Stimulated activated CD4-positive, alpha-beta T cell treated with anti-CD3 and anti-CD28 coated beads, Interleukin-15, amount 100 ng/mL, for 48 hours (primary cell): ENCODE results near the gene MFSD11.
"Not testable (repeated sequence)": the region's sequence is repeated elsewhere in the genome, so short reads cannot be mapped to it uniquely, and the experiment has no call there.

Source experiments
- DNase-seq, 2 donors: peaks; one replicate each; pipeline ENCODE4 v3.0.0-alpha.2; 2020; ENCODE audit warnings: low read depth in 2 of 2

MFSD11 gene

DNA sequence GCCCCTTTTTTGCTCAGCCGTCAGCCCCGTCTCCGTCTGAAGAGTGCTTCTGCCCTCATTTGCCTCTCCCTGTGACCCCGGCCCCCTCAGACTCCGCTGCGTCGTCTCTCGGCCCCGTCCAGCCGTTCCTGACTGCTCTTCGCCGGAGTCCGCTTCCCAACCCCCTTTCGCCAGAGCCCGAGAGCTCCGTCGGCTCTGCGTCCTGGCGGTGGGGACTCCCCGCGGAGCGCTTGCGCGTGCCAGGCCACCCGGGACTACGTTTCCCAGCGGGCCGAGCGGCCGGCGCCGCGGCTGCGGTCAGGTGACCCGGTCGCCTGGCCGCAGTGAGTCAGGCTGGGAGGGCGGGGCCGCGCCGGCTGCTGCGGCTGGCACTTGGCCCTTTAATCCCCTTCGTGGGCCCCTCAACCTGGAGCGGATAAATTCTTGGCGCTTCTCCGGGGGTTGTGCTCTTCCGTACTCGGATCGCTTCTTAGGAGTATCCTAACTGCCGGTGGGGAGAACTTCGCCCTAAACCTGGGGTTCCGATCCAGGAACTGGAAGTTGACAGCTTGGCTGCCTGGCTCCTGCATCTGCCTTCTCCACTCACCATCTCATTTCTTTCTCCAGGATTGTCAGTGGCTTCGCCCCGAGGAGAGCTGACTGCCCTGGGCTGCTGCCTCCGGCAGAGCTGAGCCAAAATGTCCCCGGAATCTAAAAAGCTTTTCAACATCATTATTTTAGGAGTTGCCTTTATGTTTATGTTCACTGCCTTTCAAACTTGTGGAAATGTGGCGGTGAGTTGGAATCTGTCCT is at the start of gene MFSD11:
Gene MFSD11, plus strand, starts transcription at position 444 of the 792 bp plus-strand sequence. Its CDS starts 234 bp downstream, at position 678.
- DNase-seq = peak; percentile 85 to 89

GRCh38 chr17:76688165-76688622 is 49.7 kb upstream of the MFSD11 start:
- no peak for DNase-seq

- DNase-seq = no peak
Observed at GRCh38 chr17:76689859-76690258, 48.1 kb upstream of the MFSD11 start.

DNA sequence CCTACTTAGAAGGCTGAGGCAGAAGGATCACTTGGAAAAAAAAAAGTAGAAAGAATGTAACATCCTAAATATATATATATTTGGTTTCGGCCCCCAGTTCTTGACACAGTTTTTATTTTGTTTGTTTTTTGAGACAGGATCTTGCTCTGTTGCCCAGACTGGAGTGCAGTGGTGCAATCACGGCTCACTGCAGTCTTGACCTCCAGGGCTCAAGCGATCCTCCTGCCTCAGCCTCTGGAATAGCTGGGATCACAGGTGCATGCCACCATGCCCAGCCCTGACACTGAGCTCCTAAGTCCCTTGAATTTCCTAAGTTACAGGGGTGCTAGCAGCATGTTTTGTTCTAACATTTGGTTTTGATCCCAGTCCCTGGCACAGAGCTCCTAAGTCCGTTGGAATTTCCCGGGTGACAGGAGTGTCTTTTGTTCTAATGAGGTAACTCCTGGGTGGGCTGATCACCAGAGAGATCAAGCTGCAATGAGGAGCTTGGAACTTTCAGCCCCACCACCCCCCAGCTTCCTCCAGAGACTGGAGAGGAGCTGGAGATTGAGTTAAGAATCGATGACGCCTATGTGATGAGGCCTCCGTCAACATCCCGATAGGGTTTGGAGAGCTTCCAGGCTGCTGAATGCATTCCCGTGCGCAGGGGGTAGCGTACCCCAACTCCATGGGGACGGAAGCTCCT is 47.2 kb upstream of the MFSD11 start:
- no peak for DNase-seq

- DNase-seq = no peak
Observed at GRCh38 chr17:76691379-76692191, 46.3 kb upstream of the MFSD11 start.

DNA sequence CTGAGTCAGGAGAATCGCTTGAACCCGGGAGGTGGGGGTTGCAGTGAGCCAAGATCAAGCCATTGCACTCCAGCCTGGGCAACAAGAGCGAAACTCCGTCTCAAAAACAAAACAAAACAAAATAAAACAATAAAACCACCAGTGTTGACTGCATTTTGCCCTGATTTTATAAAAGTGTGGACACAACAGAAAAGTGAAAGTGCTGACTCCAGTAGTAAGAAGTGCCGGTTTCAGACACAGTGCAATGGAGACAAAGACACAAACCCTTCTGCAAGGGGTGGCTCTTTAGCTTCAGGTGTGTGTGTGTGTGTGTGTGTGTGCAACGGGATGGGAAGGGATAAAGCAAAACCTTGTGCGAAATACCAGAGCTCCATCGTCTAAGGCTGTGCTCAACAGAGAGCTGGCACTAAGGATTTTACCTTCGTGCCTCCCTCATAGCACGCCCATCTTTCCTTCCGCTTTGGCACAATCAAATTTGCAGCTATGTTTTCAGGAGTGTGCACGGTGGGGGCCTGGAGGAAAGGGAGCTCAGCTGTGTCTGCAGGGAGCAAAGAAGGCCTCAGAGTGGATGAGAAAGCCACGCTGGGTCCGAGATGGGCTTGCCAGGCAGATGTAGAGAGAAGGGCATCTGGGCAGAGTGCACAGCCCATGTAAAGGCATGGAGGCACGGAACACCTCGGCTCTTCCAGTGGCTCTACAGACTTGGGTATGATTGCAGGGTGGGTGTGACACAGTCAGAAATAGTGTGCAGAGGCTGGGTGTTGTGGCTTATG is 42.7 kb upstream of the MFSD11 start:
- DNase-seq = no peak

DNA sequence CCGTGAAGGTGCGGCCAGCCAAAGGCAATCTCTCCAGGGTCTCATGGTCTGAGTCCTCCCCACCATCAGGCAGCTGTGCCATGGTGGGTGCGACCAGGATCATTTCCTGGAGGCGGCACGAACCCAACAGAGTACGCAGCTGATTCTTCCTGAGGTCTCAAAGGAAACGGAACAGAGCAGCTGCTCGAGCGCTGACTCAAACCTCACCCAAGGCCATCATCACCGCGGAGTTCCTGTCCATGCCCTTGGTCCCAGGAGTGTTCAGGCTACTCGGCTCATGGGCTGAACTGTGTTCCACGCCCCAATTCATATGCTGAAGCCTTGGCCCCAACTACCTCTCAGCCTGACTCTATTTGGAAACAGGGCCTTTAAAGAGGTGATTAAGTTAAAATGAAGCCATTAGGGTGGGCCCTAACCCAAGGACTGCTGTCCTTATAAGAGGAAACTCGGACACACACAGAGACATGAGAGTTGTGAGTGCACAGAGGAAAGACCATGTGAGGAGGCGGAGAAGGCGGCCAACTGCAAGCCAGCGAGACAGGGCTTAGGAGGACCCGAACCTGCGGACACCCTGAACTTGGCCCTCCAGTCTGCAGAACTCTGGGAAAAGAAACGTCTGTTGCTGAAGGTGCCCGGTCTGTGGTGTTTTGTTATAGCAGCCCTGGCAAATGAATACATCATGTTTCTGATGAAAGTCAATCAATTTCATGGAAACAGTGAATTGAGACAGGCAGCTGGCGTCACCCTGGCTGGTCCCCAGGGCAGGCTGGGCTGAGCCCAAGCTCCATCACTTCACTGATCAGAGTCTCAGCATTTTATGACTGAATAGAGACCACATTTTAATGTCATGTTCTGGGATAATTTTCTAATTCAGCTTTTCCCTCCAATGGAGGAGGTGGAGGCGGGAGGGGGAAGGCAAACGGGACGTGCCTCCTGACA is 40.9 kb upstream of the MFSD11 start:
- DNase-seq = no peak

DNA sequence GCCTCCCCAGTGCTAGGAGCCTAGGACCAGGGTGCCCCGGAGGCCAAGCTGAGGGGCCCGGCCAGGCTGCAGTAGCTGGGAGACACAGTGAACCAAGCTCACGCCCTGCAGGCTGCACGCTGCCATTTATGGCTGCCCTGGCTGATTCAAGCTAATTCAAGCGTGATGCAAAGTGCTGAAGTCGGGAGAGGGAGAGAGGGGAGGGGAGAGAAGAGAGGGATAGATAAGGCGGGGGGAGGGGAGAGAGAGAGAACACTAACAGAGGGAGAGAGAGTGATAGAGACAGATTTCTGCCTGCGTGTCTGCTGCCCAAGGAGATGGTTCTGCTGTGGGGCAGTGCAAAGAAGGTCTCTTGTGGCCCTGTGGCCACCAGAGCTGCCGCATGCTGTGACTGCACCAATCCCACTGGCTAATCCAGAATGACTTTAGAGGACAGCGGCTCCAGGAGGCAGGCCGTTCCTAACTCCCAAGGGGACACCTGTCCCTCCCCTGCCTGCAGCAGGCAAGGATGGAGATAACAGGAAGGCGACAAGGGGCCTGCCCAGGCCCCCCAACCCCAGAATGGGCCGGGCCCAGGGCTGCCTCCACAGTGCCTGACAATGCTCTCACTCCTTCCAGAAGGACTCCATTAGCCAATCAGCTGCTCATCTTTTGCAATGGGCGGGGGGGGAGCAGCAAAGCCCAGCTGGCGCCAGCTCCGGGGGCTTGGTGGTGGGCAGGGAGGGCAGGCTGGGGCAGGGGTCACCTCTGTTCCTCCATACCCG is 40.0 kb upstream of the MFSD11 start:
- no peak for DNase-seq

DNA sequence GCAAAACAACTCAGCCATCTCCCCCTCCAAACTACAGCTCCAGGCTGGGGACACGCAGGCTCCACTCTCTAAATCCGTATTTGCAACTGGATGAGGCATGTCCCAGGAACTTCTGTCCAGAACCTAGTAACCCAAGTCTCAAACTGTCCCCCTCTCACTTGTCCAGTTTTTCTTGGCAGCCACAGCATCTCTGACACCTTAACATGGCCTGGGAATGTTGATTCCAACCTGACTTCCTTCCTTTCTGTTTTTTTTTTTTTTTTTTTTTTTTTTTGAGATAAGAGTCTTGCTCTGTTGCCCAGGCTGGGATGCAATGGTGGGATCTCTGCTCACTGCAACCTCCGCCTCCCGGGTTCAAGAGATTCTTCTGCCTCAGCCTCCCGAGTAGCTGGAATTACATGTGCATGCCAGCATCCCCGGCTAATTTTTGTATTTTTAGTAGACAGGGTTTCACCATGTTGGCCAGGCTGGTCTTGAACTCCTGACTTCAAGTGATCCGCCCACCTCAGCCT is 39.4 kb upstream of the MFSD11 start:
- DNase-seq = not testable (repeated sequence)

DNA sequence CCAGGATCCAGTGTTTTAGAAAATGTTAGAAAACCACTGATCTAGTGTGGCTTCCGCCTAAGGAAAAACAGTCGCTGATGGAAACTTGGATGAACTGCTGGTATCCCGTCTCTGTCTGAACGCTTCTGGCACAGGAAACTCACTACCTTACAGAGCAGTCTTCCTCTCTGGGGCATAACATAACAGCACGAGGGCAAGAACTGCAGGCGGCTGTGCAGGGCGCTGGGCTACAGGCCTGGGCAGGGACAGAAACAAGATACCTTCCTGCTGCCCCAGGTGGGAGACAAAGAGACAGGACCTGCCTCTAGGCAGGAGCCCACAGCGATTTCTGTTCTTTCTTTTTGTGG is 37.7 kb upstream of the MFSD11 start:
- no peak for DNase-seq

GRCh38 chr17:76700617-76701470 is 37.1 kb upstream of the MFSD11 start:
- no peak for DNase-seq

- DNase-seq = no peak
Observed at GRCh38 chr17:76701471-76701967, 36.4 kb upstream of the MFSD11 start.

DNA sequence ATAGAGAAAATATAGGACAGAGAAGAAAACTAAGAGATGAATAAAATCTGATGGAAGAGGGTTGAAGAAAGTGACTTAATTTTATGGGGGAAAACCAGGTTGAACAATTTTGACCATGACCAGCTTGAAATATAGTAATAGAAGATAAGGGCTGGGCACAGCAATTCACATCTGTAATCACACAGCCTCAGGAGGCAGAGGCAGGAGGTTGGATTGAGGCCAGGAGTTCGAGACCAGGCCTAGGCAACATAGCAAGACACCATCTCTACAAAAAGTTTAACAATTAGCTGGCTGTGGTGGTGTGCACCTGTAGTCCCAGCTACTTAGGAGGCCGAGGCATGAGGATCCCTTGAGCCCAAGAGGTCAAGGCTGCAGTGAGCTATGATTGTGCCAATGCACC is 35.8 kb upstream of the MFSD11 start:
- DNase-seq = no peak

GRCh38 chr17:76702941-76703637 is 34.8 kb upstream of the MFSD11 start:
- DNase-seq = no peak

DNA sequence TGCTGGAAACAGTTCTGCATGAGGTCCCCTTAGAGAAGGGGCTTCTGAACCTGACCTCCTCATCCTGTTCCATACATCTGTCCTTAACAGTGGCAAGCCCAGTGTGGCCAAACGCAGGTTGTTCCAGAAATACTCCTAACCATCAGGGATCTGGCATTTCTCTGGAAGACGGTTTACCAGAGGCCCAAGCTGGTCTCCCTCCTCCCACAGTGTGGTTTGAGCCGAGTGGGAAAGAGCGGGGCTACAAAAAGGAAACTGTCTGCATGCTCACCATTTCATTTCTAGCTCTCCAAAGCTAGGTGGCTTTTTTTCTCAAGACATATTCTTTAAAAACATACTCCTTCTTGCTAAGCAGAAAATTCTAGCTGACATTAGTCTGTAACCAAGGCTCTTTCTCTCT is 33.1 kb upstream of the MFSD11 start:
- DNase-seq = no peak

- no peak for DNase-seq
Observed at GRCh38 chr17:76706817-76707216, 31.1 kb upstream of the MFSD11 start.

DNA sequence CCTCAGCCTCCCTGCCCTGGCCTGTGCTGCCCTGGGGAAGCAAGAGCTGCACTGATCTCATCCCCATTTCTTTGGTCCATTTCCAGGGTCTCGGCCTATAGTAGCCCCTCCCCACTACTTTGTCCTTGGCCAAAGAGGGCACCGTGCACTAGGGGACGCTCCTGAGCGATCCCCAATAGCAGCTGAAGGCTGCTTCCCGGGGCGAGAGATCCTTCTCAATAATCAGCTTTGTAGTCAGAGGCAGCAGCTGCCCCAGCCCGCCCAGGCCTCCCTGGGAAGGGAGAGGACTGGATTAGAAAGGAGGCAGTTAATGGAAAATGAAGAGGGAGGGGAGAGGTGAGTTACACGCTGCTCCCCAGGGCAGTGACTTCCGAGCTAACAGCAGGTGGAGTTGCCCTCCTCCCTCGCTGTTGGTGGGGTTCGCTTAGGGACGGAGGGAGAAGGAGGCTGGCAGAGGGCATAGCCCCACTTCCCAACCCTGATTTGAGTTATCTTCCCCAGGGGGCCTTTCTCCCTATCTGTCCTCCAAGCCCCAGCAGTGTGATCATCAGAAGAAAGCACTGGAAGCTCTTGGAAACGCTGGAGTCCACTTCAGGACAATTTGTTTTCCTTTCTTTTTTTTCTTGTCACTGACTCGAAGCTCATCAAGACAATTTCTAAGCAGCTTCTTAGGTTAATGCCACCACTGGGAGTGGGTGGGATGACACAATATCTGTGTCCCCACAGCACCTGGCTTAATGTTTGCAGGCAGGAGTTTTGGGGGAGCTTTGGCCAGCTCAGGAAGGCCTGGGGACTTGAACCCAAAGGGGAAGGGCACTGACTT is 29.7 kb upstream of the MFSD11 start:
- no peak for DNase-seq
